Right lobe of liver (tissue), 6 donors: Measurements from ENCODE around the gene ZNF474. TPM values are rescaled to one million over a fixed set of nuclear protein-coding genes. Genes with fewer than 3 reads are reported as not detected.

Experiments used
- ATAC-seq, 4 donors: fragments of 200-7000 bp; cut with Tn5 transposase; one replicate each; pipeline ENCODE4 v1.9.1; 2020; ENCODE audit warnings: mild to moderate bottlenecking in 4 of 4, moderate library complexity in 4 of 4
- DNase-seq, 3 donors: peaks; one replicate each; pipeline ENCODE4 v3.0.0-alpha.2; 2020
- H3K27ac ChIP-seq, 3 donors: fragments of 200-600 bp; one replicate each; pipeline ENCODE4 v1.8.0; 2022
- H3K27me3 ChIP-seq, 2 donors: fragments of 200-600 bp; one replicate each; pipeline ENCODE4 v1.8.0; 2022
- H3K36me3 ChIP-seq, 4 donors: fragments of 200-600 bp; sonication (generic) in 1 of 4; one replicate each; pipeline versions ENCODE4 v1.5.1 to v1.8.0; 2017 to 2022; ENCODE audit warnings: control low read depth in 1 of 4
- H3K4me1 ChIP-seq, 4 donors: fragments of 200-600 bp; sonication (generic) in 1 of 4; one replicate each; pipeline versions ENCODE4 v1.5.1 to v1.8.0; 2017 to 2022; ENCODE audit warnings: control low read depth in 1 of 4
- H3K4me3 ChIP-seq, 3 donors: fragments of 200-600 bp; one replicate each; pipeline ENCODE4 v1.8.0; 2022
- H3K9me3 ChIP-seq, 4 donors: fragments of 200-600 bp; sonication (generic) in 1 of 4; one replicate each; pipeline versions ENCODE4 v1.5.1 to v1.8.0; 2017 to 2022; ENCODE audit warnings: control low read depth in 1 of 4
- POLR2A ChIP-seq: fragments of 450-650 bp; IDR thresholded peaks from one replicate; pipeline ENCODE4 v1.6.1; 2017; ENCODE audit warnings: antibody characterized with exemption, mild to moderate bottlenecking
- WGBS: methylation state at CpG from one replicate; pipeline ENCODE4 v1.1.6; 2018; ENCODE audit warnings: low coverage, low lambda C conversion rate; ENCODE audit not compliant: insufficient coverage; ENCODE audit errors: missing lambda C conversion rate; 5-methylcytosine and 5-hydroxymethylcytosine counted together
- intact Hi-C, 2 donors: fragments of 100-400 bp; cut with DNase I; formaldehyde crosslinking; loops; one replicate each; pipeline versions ENCODE4 v1.11.2 to v1.14.1; 2022
- total RNA-seq, 6 experiments: library from RNA; depleted of rRNA in 2 of 6; stranded (reverse); fragments of >200 nt in 2 of 6; fragmentation: NEBNext Ultra II Directional in 3 of 6; extraction: Animal tissue kit (Norgen Biotek cat#: 25700) in 3 of 6; gene quantifications; one replicate each; pipeline versions ENCODE4 v1.1.0 to v1.2.4, GENCODE V29; 2016 to 2023
- TF ChIP-seq, protein P1 (sequence below), 4 donors: fragments of 200-600 bp in 3 of 4; fragments of 450-650 bp in 1 of 4; IDR thresholded peaks; one replicate each; pipeline versions ENCODE4 v1.5.1 to v1.8.0; 2016 to 2022; ENCODE audit warnings: antibody characterized with exemption in 4 of 4, mild to moderate bottlenecking in 2 of 4
- donor health status: DM: no; HTN: yes; CAD: no.
- donor health status: DM: no; HTN: no; CAD: no.
- donor health status: DM: no; HTN: no; CAD: no.
- donor health status: DM: no; HTN: yes; CAD: no.
- donor health status: DM: no; HTN: yes; CAD: no.

ZNF474 gene
- total RNA-seq, 6 experiments from 2014 or later: 0.12 TPM; not detected in 5

DNA sequence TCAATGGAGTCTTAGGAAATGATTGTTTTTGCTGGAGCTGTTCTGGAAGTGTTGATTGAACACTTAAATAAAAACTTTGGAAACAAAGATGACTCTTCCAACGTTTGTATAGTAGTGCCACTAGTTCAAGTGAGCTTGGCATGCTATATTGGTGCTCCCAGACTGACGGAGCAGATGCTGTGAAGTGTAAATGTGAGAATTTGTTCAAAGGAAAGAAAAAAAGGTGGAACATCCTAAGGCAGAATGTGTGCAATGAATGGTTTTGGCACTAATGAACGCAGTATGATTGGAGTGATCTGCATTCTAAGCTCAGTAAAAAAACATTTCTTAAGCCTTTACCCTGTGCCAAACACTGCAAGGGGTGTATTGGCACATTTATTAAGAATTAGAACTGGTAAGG is 69.8 kb downstream of the ZNF474 start:
- Histone ChIP-seq H3K36me3 (no peaks in the 10 kb centered on the region), H3K4me3 (no peak overlapping the region), H3K27ac (no peak overlapping the region), H3K9me3 (no peaks in the 10 kb centered on the region), H3K27me3 (no peaks in the 10 kb centered on the region), H3K4me1 (no peaks in the 10 kb centered on the region)
- intact Hi-C loops: loop anchor here in 1 of 2 donors (10.0 kb wide), 1 partner anchor 296 kb away; no protein-coding TSS in a partner anchor
- TF ChIP-seq, protein P1, sequence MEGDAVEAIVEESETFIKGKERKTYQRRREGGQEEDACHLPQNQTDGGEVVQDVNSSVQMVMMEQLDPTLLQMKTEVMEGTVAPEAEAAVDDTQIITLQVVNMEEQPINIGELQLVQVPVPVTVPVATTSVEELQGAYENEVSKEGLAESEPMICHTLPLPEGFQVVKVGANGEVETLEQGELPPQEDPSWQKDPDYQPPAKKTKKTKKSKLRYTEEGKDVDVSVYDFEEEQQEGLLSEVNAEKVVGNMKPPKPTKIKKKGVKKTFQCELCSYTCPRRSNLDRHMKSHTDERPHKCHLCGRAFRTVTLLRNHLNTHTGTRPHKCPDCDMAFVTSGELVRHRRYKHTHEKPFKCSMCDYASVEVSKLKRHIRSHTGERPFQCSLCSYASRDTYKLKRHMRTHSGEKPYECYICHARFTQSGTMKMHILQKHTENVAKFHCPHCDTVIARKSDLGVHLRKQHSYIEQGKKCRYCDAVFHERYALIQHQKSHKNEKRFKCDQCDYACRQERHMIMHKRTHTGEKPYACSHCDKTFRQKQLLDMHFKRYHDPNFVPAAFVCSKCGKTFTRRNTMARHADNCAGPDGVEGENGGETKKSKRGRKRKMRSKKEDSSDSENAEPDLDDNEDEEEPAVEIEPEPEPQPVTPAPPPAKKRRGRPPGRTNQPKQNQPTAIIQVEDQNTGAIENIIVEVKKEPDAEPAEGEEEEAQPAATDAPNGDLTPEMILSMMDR (IDR thresholded peaks at IDR 0.05): no peak
- no peak for TF ChIP-seq POLR2A
- ATAC-seq (no peak), DNase-seq (no peak)
- WGBS: 36% methylated on average over 3 of the region's 3 CpGs

DNA sequence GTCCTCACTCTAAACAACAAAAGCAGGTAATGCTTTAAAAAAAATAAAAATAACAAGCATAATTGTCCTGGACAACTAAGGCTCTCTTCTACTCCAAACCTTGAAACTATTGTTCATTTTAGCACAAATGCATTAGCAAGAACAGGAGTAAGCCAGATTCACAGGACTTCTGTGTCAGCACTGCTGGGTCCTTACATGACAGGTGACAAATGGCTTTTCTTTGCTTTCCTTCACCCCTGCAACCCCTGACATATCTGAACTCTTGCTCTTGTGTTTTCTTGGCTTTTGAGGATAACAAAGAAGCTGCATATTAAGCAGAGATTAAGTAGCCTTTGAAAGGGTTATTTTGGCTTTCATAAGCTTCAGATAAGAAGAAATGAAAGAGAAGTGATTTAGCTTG is 71.1 kb downstream of the ZNF474 start:
- Histone ChIP-seq H3K4me3 (no peak overlapping the region), H3K27me3 (no peaks in the 10 kb centered on the region), H3K27ac (no peak overlapping the region), H3K36me3 (no peaks in the 10 kb centered on the region), H3K9me3 (no peaks in the 10 kb centered on the region), H3K4me1 (no peaks in the 10 kb centered on the region)
- DNase-seq (no peak), ATAC-seq (no peak)
- intact Hi-C loops: no loop called here
- no peak for TF ChIP-seq POLR2A
- TF ChIP-seq, protein P1 (IDR thresholded peaks at IDR 0.05): no peak

GRCh38 chr5:122200865-122201264 is 71.5 kb downstream of the ZNF474 start:
- ATAC-seq (no peak), DNase-seq (no peak)
- no peaks in the 10 kb centered on the region for H3K36me3 ChIP-seq
- no peaks in the 10 kb centered on the region for H3K9me3 ChIP-seq
- TF ChIP-seq, protein P1 (IDR thresholded peaks at IDR 0.05): no peak
- TF ChIP-seq POLR2A: no peak
- H3K27me3 ChIP-seq: no peaks in the 10 kb centered on the region
- no peak overlapping the region for H3K4me3 ChIP-seq
- intact Hi-C loops: no loop called here
- no peaks in the 10 kb centered on the region for H3K4me1 ChIP-seq
- 74% methylated on average over 3 of the region's 3 CpGs for WGBS
- no peak overlapping the region for H3K27ac ChIP-seq

DNA sequence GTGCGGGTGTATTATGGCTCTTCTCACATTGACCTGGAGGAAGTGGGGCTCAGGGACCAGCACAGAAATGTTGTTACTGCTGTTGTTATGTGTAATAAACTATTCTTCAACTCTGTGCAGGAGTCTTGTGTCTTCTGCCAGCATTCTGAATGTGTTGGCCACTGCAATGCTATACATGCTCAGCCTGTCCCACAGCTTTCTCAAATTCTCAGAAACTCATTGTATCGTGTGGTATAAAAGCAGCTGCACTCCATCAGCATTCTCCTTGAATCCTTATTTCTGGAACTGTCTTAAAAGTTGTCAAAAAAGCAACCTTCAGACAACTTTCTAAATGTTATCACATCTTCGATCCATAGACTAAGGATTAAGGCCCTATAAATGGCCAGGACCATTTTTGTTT is 72.0 kb downstream of the ZNF474 start:
- Histone ChIP-seq H3K27me3 (no peaks in the 10 kb centered on the region), H3K4me1 (no peaks in the 10 kb centered on the region), H3K36me3 (no peaks in the 10 kb centered on the region), H3K9me3 (no peaks in the 10 kb centered on the region), H3K27ac (no peak overlapping the region), H3K4me3 (no peak overlapping the region)
- WGBS: 75% methylated on average over 2 of the region's 3 CpGs
- intact Hi-C loops: no loop called here
- TF ChIP-seq, protein P1 (IDR thresholded peaks at IDR 0.05): no peak
- no peak for TF ChIP-seq POLR2A
- ATAC-seq (no peak), DNase-seq (no peak)

DNA sequence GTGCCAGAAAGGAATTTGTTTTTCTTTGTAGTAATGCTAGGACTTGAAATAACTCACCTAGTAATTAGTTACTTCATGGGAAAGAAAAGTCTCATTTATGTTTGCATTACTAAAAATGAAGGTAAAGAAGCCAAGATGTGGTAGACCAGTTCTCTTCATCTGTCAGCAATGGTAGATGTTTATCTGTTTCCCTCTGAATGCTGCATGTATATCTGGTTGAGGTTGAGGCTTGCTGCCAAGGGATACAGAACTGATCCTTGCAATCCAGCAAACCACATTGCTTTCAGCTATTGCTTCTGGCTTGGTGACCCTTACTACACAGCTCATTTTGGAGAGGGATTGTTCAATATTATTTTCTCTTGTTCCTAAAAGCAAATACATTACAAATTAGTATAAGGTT is 73.6 kb downstream of the ZNF474 start:
- H3K4me3 ChIP-seq: no peak overlapping the region
- no peaks in the 10 kb centered on the region for H3K9me3 ChIP-seq
- no peak for DNase-seq
- TF ChIP-seq POLR2A: no peak
- TF ChIP-seq, protein P1 (IDR thresholded peaks at IDR 0.05): no peak
- no peak overlapping the region for H3K27ac ChIP-seq
- no peak for ATAC-seq
- H3K36me3 ChIP-seq: no peaks in the 10 kb centered on the region
- no peaks in the 10 kb centered on the region for H3K27me3 ChIP-seq
- intact Hi-C loops: no loop called here
- H3K4me1 ChIP-seq: no peaks in the 10 kb centered on the region
